Lower leg skin (tissue), 4 donors: ENCODE results near the gene ARHGAP22. TPM values are rescaled to one million over a fixed set of nuclear protein-coding genes. Genes with fewer than 3 reads are reported as not detected.

ENCODE experiments used
- DNase-seq, 2 donors: peaks; one replicate each; pipeline ENCODE4 v3.0.0-alpha.2; 2019; ENCODE audit warnings: low spot score in 2 of 2
- H3K4me3 ChIP-seq: fragments of 200-600 bp; sonication (generic); 2 replicates; pipeline ENCODE4 v1.5.1; 2017; ENCODE audit warnings: mild to moderate bottlenecking, low read depth; ENCODE audit not compliant: poor library complexity, severe bottlenecking
- CTCF ChIP-seq, 3 donors: fragments of 450-650 bp; IDR thresholded peaks; one replicate each; pipeline ENCODE4 v1.5.1; 2016; ENCODE audit warnings: antibody characterized with exemption in 3 of 3, mild to moderate bottlenecking in 3 of 3, moderate library complexity in 2 of 3
- POLR2A ChIP-seq, 2 donors: fragments of 450-650 bp; IDR thresholded peaks; one replicate each; pipeline ENCODE4 v1.6.1; 2016 to 2017; ENCODE audit warnings: antibody characterized with exemption in 2 of 2, mild to moderate bottlenecking in 1 of 2, moderate library complexity in 1 of 2
- WGBS, 2 donors: methylation state at CpG; one replicate each; pipeline ENCODE4 v1.1.5; 2018; 5-methylcytosine and 5-hydroxymethylcytosine counted together
- intact Hi-C: fragments of 100-400 bp; cut with DNase I; formaldehyde crosslinking; loops from one replicate; pipeline ENCODE4 v1.15.0; 2023; ENCODE audit warnings: low total_unique reads
- total RNA-seq, 4 donors: library from RNA; depleted of rRNA; stranded (reverse); fragments of >200 nt; gene quantifications; one replicate each; pipeline ENCODE4 v1.1.0, GENCODE V29; 2016

Gene ARHGAP22
- total RNA-seq, 4 donors from 2014 or later, result 0.46 to 3.0 (median 1.4) TPM

DNA sequence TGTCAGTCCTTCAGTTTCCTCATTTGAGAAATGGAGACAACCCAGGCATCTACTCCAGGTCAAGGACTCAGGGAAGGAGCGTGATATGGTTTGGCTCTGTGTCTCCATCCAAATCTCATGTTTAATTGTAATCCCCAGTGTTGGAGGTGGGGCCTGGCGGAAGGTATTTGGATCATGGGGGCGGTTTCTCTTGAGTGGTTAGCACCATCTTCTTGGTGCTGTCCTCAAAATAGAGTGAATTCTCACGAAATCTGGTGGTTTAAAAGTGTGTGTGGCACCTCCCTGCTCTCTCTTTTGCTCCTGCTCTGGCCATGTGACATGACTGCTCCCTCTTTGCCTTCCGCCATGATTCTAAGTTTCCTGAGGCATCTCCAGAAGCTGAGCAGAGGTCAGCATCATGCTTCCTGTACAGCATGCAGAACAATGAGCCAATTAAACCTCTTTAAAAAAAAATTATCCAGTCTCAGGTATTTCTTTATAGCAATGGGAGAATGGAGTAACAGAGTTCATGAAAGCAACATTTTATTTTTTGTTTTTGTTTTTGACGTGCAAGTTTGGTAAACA is 30.0 kb downstream of the ARHGAP22 start:
- no peak overlapping the region for H3K4me3 ChIP-seq
- no peak for DNase-seq
- TF ChIP-seq CTCF (IDR thresholded peaks at IDR 0.05) (no peak), POLR2A (IDR thresholded peaks at IDR 0.05) (no peak)
- intact Hi-C loops, result no loop called here
- 68 to 83% methylated on average over 6 of the region's 6 CpGs for WGBS, 2 donors

DNA sequence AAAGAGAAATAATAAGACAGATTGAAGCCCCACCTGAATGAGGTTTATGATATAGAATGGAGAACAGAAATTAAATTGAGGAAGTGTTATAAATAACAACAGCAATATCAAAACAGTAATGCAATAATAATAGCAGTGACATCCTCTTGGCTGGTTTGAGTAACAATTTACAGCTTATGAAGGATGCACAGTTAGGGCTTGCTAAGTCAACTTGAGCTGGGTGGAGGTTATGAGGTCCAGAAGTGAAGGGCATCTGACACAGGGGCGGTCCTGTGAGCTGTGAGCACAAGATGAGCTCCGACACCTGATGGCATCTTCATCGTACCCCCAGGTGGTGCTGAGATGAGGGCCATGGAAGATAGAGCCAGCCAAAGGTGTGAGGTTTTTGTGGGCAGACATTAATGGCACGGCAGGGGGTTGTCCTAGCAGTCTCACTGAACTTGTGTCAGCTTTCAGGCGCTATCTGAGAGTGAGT is 30.5 kb downstream of the ARHGAP22 start:
- H3K4me3 ChIP-seq, result no peak overlapping the region
- 87 to 89% methylated on average over 5 of the region's 5 CpGs for WGBS, 2 donors
- DNase-seq, result peak in 1 of 2 donors; percentile 53
- TF ChIP-seq POLR2A (IDR thresholded peaks at IDR 0.05), result no peak
- TF ChIP-seq CTCF (IDR thresholded peaks at IDR 0.05), result no peak
- intact Hi-C loops, result no loop called here

DNA sequence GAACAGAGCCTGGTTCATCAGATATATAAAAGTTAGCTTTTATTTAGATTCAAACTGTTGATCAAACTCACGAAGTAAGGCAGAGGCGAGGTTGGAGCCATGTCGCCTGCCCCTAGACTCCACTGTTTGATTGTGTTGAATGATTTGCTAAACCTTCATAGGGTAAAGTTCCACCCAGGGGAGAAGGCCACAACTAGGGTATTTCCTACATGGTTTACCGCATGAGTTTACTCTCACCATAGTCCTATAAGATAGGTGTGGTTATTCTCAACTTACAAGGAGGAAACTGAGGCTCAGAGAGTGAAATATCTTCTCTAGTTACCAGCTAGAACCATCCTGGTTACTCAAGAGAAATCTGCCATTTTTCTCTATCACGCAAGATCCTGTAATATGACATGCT is 31.8 kb downstream of the ARHGAP22 start:
- TF ChIP-seq CTCF (IDR thresholded peaks at IDR 0.05), result no peak
- TF ChIP-seq POLR2A (IDR thresholded peaks at IDR 0.05), result no peak
- DNase-seq, result peak in 1 of 2 donors; percentile 4
- intact Hi-C loops, result no loop called here
- no peak overlapping the region for H3K4me3 ChIP-seq
- 86 to 88% methylated on average over 5 of the region's 5 CpGs for WGBS, 2 donors

DNA sequence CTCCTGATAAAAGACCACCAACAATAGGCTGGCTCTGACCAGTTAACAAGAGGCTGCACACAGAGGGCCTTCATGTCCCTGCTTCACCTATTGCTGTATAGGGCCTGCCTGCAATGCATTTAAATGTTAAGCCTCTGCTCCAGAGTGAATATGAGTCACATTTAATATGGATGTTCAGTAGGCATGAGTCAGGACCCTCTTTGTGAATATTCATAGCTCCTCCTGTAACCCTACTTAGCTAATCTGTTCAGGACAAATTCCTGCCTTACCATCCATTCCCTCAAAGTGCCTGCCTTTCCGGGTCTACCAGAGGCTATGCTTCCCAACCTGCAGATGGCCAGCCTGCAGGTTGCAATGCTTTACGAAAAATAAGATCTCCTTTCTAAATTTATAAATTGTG is 32.5 kb downstream of the ARHGAP22 start:
- H3K4me3 ChIP-seq, result no peak overlapping the region
- peak in 1 of 2 donors; percentile 8 for DNase-seq
- intact Hi-C loops, result no loop called here
- no peak for TF ChIP-seq POLR2A (IDR thresholded peaks at IDR 0.05)
- TF ChIP-seq CTCF (IDR thresholded peaks at IDR 0.05), result no peak
- WGBS, 2 donors, result 92 to 98% methylated on average over 2 of the region's 2 CpGs

- TF ChIP-seq POLR2A (IDR thresholded peaks at IDR 0.05) (no peak), CTCF (IDR thresholded peaks at IDR 0.05) (no peak)
- H3K4me3 ChIP-seq, result no peak overlapping the region
- 91 to 96% methylated on average over 4 to 8 of the region's 8 CpGs for WGBS, 2 donors
- peak in 1 of 2 donors; percentile 37 for DNase-seq
- intact Hi-C loops, result no loop called here
These were observed 36.3 kb downstream of the ARHGAP22 start for GRCh38 chr10:48568546-48568945.

- intact Hi-C loops, result no loop called here
- DNase-seq, result peak in 1 of 2 donors; percentile 57
- WGBS, 2 donors, result 85 to 90% methylated on average over 3 to 4 of the region's 4 CpGs
- H3K4me3 ChIP-seq, result no peak overlapping the region
- TF ChIP-seq POLR2A (IDR thresholded peaks at IDR 0.05), result no peak
- no peak for TF ChIP-seq CTCF (IDR thresholded peaks at IDR 0.05)
These were observed 36.7 kb downstream of the ARHGAP22 start for GRCh38 chr10:48568131-48568530.
